Stomach (tissue), 4 donors: ENCODE results near the gene TOMM22.

ENCODE experiments used
- EP300 ChIP-seq: sonication (generic); formaldehyde crosslinking; IDR thresholded peaks from one replicate; pipeline ENCODE4 v1.6.1; 2017; ENCODE audit warnings: antibody characterized with exemption
- POLR2A ChIP-seq, 4 donors: fragments of 450-650 bp; IDR thresholded peaks; one replicate each; pipeline ENCODE4 v1.6.1; 2016; ENCODE audit warnings: antibody characterized with exemption in 4 of 4, control low read depth in 2 of 4, mild to moderate bottlenecking in 1 of 4, moderate library complexity in 1 of 4
- POLR2AphosphoS5 ChIP-seq, 3 donors: sonication (generic); formaldehyde crosslinking; IDR thresholded peaks; one replicate each; pipeline ENCODE4 v1.6.1; 2016; ENCODE audit warnings: antibody characterized with exemption in 3 of 3
- TF ChIP-seq, protein P1 (sequence below), 7 experiments: fragments of 450-650 bp in 4 of 7; fragments of 200-600 bp in 3 of 7; sonication (generic) in 3 of 7; IDR thresholded peaks; one replicate each; pipeline ENCODE4 v1.5.1; 2016 to 2019; ENCODE audit warnings: antibody characterized with exemption in 7 of 7, control low read depth in 2 of 7, mild to moderate bottlenecking in 1 of 7

GRCh38 chr22:38710866-38711265 is 29.1 kb downstream of the TOMM22 start:
- TF ChIP-seq, protein P1, sequence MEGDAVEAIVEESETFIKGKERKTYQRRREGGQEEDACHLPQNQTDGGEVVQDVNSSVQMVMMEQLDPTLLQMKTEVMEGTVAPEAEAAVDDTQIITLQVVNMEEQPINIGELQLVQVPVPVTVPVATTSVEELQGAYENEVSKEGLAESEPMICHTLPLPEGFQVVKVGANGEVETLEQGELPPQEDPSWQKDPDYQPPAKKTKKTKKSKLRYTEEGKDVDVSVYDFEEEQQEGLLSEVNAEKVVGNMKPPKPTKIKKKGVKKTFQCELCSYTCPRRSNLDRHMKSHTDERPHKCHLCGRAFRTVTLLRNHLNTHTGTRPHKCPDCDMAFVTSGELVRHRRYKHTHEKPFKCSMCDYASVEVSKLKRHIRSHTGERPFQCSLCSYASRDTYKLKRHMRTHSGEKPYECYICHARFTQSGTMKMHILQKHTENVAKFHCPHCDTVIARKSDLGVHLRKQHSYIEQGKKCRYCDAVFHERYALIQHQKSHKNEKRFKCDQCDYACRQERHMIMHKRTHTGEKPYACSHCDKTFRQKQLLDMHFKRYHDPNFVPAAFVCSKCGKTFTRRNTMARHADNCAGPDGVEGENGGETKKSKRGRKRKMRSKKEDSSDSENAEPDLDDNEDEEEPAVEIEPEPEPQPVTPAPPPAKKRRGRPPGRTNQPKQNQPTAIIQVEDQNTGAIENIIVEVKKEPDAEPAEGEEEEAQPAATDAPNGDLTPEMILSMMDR (IDR thresholded peaks at IDR 0.05) = no peak
- TF ChIP-seq EP300 = no peak
- no peak for TF ChIP-seq POLR2AphosphoS5 (IDR thresholded peaks at IDR 0.05)
- TF ChIP-seq POLR2A (IDR thresholded peaks at IDR 0.05) = no peak
